Panc1 (cell line): Measurements from ENCODE around the gene PNLIPRP1. TPM values are rescaled to one million over a fixed set of nuclear protein-coding genes. Genes with fewer than 3 reads are reported as not detected.

ENCODE experiments used
- ATAC-seq: fragments of 200-7000 bp; cut with Tn5 transposase; 2 replicates; pipeline ENCODE4 v1.9.1; 2020; ENCODE audit warnings: mild to moderate bottlenecking, moderate library complexity
- BruUV-seq: library from RNA; stranded (reverse); fragments of 400-500 nt; replicated peaks from 2 replicates; lab custom pipeline; 2021; lab: Mats Ljungman, UMichigan
- CTCF ChIA-PET: fragments of 300-600 bp; sonication (Branson Sonifier 250); formaldehyde crosslinking; loops from one replicate; lab custom pipeline; 2022; ENCODE audit warnings: antibody characterized with exemption; lab: Charles Lee
- POLR2A ChIA-PET: fragments of 300-600 bp; sonication (Branson Sonifier 250); formaldehyde crosslinking; loops from one replicate; lab custom pipeline; 2022; ENCODE audit warnings: antibody characterized with exemption; lab: Charles Lee
- DNase-seq: peaks from one replicate; pipeline ENCODE4 v3.0.0-alpha.2; 2010; ENCODE audit warnings: low read depth, low spot score
- H3K27ac ChIP-seq: 2 replicates; pipeline ENCODE4 v1.5.1; 2011; ENCODE audit warnings: mild to moderate bottlenecking, low read length, inconsistent platforms
- H3K27me3 ChIP-seq: fragments of 200-500 bp; sonication (Bioruptor generic); 2 replicates; pipeline ENCODE4 v1.6.0; 2014; ENCODE audit warnings: low read length, inconsistent platforms; ENCODE audit not compliant: control insufficient read depth, insufficient read depth
- H3K36me3 ChIP-seq: fragments of 200-500 bp; sonication (Bioruptor generic); 2 replicates; pipeline ENCODE4 v1.5.1; 2014; ENCODE audit warnings: inconsistent platforms, mild to moderate bottlenecking, low read length, moderate library complexity; ENCODE audit not compliant: control insufficient read depth, insufficient read depth
- H3K4me1 ChIP-seq: 2 replicates; pipeline ENCODE4 v1.5.1; 2011; ENCODE audit warnings: inconsistent platforms, mild to moderate bottlenecking, low read length, moderate library complexity; ENCODE audit not compliant: control insufficient read depth, insufficient read depth
- H3K4me3 ChIP-seq, 2 experiments: 2 replicates each; pipeline ENCODE4 v1.5.1; 2011 to 2012; ENCODE audit warnings: low read depth in 2 of 2, low read length in 2 of 2, mild to moderate bottlenecking in 2 of 2, inconsistent platforms in 1 of 2, moderate library complexity in 1 of 2
- H3K9me3 ChIP-seq: fragments of 200-500 bp; sonication (Bioruptor generic); 2 replicates; pipeline ENCODE4 v1.5.1; 2014; ENCODE audit warnings: low read depth, mild to moderate bottlenecking, inconsistent platforms, low read length, moderate library complexity; ENCODE audit not compliant: control insufficient read depth, insufficient read depth
- POLR2AphosphoS5 ChIP-seq: IDR thresholded peaks from 2 replicates; pipeline ENCODE4 v1.6.1; 2012; ENCODE audit warnings: mild to moderate bottlenecking, low read depth, low read length, moderate library complexity
- SIN3A ChIP-seq: IDR thresholded peaks from 2 replicates; pipeline ENCODE4 v1.6.1; 2012; ENCODE audit warnings: low read depth, mild to moderate bottlenecking, low read length, moderate library complexity, borderline replicate concordance; ENCODE audit not compliant: insufficient read depth
- TCF7L2 ChIP-seq: IDR thresholded peaks from 2 replicates; pipeline ENCODE4 v1.6.1; 2011; ENCODE audit warnings: mild to moderate bottlenecking, low read depth, low read length, inconsistent platforms
- in situ Hi-C: cut with HindIII; loops from 2 replicates; pipeline ENCODE4 v1.10.0; 2016; ENCODE audit warnings: low sequenced_read_pairs, low pct_unique_long_range_greater_than_20kb
- intact Hi-C: fragments of 100-400 bp; cut with micrococcal nuclease; formaldehyde crosslinking; loops from one replicate; pipeline ENCODE4 v1.10.0; 2022; ENCODE audit not compliant: unreplicated experiment
- total RNA-seq: library from RNA; stranded (reverse); gene quantifications from one replicate; pipeline ENCODE4 v1.2.1, GENCODE V29; 2021; ENCODE audit not compliant: unreplicated experiment
- TF ChIP-seq, protein P1 (sequence below), 2 experiments: IDR thresholded peaks; 2 replicates each; pipeline ENCODE4 v1.6.1; 2011 to 2012; ENCODE audit warnings: low read depth in 2 of 2, control low read depth in 1 of 2, low read length in 1 of 2, mild to moderate bottlenecking in 1 of 2, moderate library complexity in 1 of 2; ENCODE audit not compliant: insufficient read depth in 1 of 2
- TF ChIP-seq, protein P2 (sequence below): fragments of 450-650 bp; IDR thresholded peaks from 2 replicates; pipeline ENCODE4 v1.5.1; 2017; ENCODE audit warnings: mild to moderate bottlenecking

The PNLIPRP1 gene
- total RNA-seq, 1 experiment from 2014 or later: 0.95 TPM

DNA sequence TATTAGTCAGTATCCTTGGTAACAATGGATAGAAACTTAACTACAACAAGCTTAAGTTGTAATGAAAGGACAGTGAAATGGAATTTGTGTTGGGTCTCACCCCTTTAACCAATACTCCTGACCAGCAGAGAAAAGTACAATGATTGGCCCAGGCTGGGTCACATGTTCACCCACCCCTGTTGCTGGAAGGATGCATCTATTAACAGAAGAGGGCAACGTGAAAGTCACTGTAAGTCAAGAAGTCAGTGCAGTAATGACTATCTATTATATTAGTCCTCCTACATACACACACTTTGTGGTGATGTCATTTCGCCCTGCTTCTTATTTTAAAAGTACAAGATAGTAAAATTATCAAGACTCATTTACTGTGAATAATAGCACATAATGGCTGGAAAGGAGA is 46.2 kb downstream of the PNLIPRP1 start:
- POLR2A ChIA-PET: no interaction called here
- no peak for TF ChIP-seq TCF7L2
- no peak for TF ChIP-seq POLR2AphosphoS5
- no peak for TF ChIP-seq SIN3A
- TF ChIP-seq, protein P1, sequence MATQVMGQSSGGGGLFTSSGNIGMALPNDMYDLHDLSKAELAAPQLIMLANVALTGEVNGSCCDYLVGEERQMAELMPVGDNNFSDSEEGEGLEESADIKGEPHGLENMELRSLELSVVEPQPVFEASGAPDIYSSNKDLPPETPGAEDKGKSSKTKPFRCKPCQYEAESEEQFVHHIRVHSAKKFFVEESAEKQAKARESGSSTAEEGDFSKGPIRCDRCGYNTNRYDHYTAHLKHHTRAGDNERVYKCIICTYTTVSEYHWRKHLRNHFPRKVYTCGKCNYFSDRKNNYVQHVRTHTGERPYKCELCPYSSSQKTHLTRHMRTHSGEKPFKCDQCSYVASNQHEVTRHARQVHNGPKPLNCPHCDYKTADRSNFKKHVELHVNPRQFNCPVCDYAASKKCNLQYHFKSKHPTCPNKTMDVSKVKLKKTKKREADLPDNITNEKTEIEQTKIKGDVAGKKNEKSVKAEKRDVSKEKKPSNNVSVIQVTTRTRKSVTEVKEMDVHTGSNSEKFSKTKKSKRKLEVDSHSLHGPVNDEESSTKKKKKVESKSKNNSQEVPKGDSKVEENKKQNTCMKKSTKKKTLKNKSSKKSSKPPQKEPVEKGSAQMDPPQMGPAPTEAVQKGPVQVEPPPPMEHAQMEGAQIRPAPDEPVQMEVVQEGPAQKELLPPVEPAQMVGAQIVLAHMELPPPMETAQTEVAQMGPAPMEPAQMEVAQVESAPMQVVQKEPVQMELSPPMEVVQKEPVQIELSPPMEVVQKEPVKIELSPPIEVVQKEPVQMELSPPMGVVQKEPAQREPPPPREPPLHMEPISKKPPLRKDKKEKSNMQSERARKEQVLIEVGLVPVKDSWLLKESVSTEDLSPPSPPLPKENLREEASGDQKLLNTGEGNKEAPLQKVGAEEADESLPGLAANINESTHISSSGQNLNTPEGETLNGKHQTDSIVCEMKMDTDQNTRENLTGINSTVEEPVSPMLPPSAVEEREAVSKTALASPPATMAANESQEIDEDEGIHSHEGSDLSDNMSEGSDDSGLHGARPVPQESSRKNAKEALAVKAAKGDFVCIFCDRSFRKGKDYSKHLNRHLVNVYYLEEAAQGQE (IDR thresholded peaks at IDR 0.05; ENCODE audit: insufficient read depth in 1 of 2, low read depth in 2 of 2, low read length in 1 of 2): no peak
- TF ChIP-seq, protein P2, sequence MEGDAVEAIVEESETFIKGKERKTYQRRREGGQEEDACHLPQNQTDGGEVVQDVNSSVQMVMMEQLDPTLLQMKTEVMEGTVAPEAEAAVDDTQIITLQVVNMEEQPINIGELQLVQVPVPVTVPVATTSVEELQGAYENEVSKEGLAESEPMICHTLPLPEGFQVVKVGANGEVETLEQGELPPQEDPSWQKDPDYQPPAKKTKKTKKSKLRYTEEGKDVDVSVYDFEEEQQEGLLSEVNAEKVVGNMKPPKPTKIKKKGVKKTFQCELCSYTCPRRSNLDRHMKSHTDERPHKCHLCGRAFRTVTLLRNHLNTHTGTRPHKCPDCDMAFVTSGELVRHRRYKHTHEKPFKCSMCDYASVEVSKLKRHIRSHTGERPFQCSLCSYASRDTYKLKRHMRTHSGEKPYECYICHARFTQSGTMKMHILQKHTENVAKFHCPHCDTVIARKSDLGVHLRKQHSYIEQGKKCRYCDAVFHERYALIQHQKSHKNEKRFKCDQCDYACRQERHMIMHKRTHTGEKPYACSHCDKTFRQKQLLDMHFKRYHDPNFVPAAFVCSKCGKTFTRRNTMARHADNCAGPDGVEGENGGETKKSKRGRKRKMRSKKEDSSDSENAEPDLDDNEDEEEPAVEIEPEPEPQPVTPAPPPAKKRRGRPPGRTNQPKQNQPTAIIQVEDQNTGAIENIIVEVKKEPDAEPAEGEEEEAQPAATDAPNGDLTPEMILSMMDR: no peak
- Histone ChIP-seq H3K4me3 (no peak overlapping the region), H3K4me1 (no peaks in the 10 kb centered on the region), H3K9me3 (no peaks in the 10 kb centered on the region), H3K36me3 (no peaks in the 10 kb centered on the region), H3K27me3 (peaks cover 5% of the 10 kb centered on the region), H3K27ac (no peak overlapping the region)
- ATAC-seq: no peak
- BruUV-seq: no TSS peak
- DNase-seq: no peak
- intact Hi-C loops (no loop called here), in situ Hi-C loops (no loop called here)
- CTCF ChIA-PET: no interaction called here

DNA sequence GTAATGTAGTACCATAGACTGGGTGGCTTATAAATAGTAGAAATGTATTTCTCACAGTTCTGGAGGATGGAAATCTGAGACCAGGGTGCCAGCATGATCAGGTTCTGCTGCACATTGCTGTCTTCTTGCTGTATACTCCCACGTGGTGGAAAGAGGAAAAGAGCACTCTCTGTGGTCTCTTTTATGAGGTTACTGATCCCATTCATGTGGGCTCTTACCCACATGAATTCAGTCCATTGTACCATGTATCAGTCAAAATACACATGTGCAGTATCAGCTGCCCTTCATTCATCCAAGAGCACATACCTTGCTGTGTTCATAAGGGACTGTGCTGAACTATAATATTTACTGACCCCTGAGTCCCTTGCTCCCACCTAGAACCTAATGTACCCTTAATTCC is 47.1 kb downstream of the PNLIPRP1 start:
- Histone ChIP-seq H3K27ac (no peak overlapping the region), H3K36me3 (no peaks in the 10 kb centered on the region), H3K9me3 (no peaks in the 10 kb centered on the region), H3K4me1 (no peaks in the 10 kb centered on the region), H3K4me3 (no peak overlapping the region), H3K27me3 (peaks cover 5% of the 10 kb centered on the region)
- intact Hi-C loops: no loop called here
- no TSS peak for BruUV-seq
- no peak for DNase-seq
- TF ChIP-seq POLR2AphosphoS5 (no peak), TCF7L2 (no peak), SIN3A (no peak)
- TF ChIP-seq, protein P2: no peak
- TF ChIP-seq, protein P1 (IDR thresholded peaks at IDR 0.05; ENCODE audit: insufficient read depth in 1 of 2, low read depth in 2 of 2, low read length in 1 of 2): no peak
- CTCF ChIA-PET: no interaction called here
- in situ Hi-C loops: no loop called here
- ATAC-seq: no peak
- POLR2A ChIA-PET: no interaction called here
